K562 (cell line): ENCODE data around the gene NMT1. TPM values are rescaled to one million over a fixed set of nuclear protein-coding genes. Genes with fewer than 3 reads are reported as not detected.

Experiments used
- ATAC-seq: fragments of 200-7000 bp; cut with Tn5 transposase; 3 replicates; pipeline ENCODE4 v1.9.1; 2020; ENCODE audit warnings: moderate library complexity
- BruUV-seq: library from RNA; stranded (reverse); fragments of 400-500 nt; replicated peaks from 2 replicates; lab custom pipeline; 2021; lab: Mats Ljungman, UMichigan
- CTCF ChIA-PET: fragments of 300-600 bp; formaldehyde crosslinking; extraction: SDS; loops from one replicate; lab custom pipeline; 2021; ENCODE audit warnings: low intra/inter-chr PET ratio; lab: Yijun Ruan, JAX
- POLR2A ChIA-PET: fragments of 300-600, 350-650 bp; sonication (Branson Sonifier 250); formaldehyde crosslinking; extraction: SDS; loops from one replicate; lab custom pipeline; 2021; ENCODE audit warnings: antibody characterized with exemption, inconsistent platforms; lab: Yijun Ruan, JAX
- DNase-seq, 4 experiments: peaks; one replicate each; pipeline versions ENCODE4 v3.0.0 to v3.0.0-alpha.2; 2011 to 2018; ENCODE audit warnings: low spot score in 3 of 4, mixed read lengths in 3 of 4; ENCODE audit errors: extremely low read depth in 1 of 4
- FAIRE-seq: peaks from 2 replicates; lab custom pipeline; 2011; peaks lifted over from hg19 to GRCh38; lab: Jason Lieb, UNC
- H2AFZ ChIP-seq: 2 replicates; pipeline ENCODE4 v1.6.0; 2011; ENCODE audit warnings: low read depth, low read length, control low read depth, inconsistent platforms
- H3K27ac ChIP-seq: fragments of 200-600 bp; 3 replicates; pipeline ENCODE4 v1.8.0; 2011; ENCODE audit warnings: low read depth, mild to moderate bottlenecking, control low read depth, inconsistent platforms, low read length, moderate library complexity, mixed read lengths; ENCODE audit errors: extremely low read depth
- H3K27me3 ChIP-seq, 2 experiments: fragments of 300-600 bp in 1 of 2; 2 replicates in 1 of 2; 3 replicates in 1 of 2; pipeline versions ENCODE4 v1.6.0 to v1.8.0; 2011; ENCODE audit warnings: inconsistent platforms in 2 of 2, low read length in 2 of 2, mild to moderate bottlenecking in 1 of 2, mixed read lengths in 1 of 2, moderate library complexity in 1 of 2; ENCODE audit not compliant: control insufficient read depth in 2 of 2, insufficient read depth in 2 of 2
- H3K36me3 ChIP-seq: fragments of 300-600 bp; 3 replicates; pipeline ENCODE4 v1.8.0; 2011; ENCODE audit warnings: mild to moderate bottlenecking, low read length, inconsistent platforms; ENCODE audit not compliant: control insufficient read depth, insufficient read depth
- H3K4me1 ChIP-seq, 2 experiments: fragments of 200-600 bp in 1 of 2; replicated peaks in 1 of 2; 2 replicates in 1 of 2; 3 replicates in 1 of 2; pipeline versions ENCODE4 v1.5.1 to v1.8.0; 2011; ENCODE audit warnings: inconsistent platforms in 2 of 2, low read length in 2 of 2, mild to moderate bottlenecking in 1 of 2, mixed read lengths in 1 of 2, moderate library complexity in 1 of 2; ENCODE audit not compliant: control insufficient read depth in 2 of 2, insufficient read depth in 2 of 2
- H3K4me2 ChIP-seq: 2 replicates; pipeline ENCODE4 v1.6.1; 2011; ENCODE audit warnings: low read length, control low read depth, inconsistent platforms, mixed read lengths; ENCODE audit not compliant: insufficient read depth
- H3K4me3 ChIP-seq: fragments of 200-600 bp; sonication (generic), shearing (Covaris generic); 2 replicates; pipeline ENCODE4 v1.5.1; 2016; ENCODE audit warnings: control low read depth, inconsistent platforms
- H3K79me2 ChIP-seq: fragments of 200-600 bp; 3 replicates; pipeline ENCODE4 v1.8.0; 2011; ENCODE audit warnings: low read length, inconsistent platforms; ENCODE audit not compliant: control insufficient read depth, insufficient read depth
- H3K9ac ChIP-seq, 2 experiments: 2 replicates each; pipeline versions ENCODE4 v1.6.0 to v1.6.1; 2011; ENCODE audit warnings: low read depth in 2 of 2, low read length in 2 of 2, control low read depth in 1 of 2, inconsistent platforms in 1 of 2, mild to moderate bottlenecking in 1 of 2, mixed read lengths in 1 of 2; ENCODE audit not compliant: insufficient read depth in 1 of 2
- H3K9me1 ChIP-seq: one replicate; pipeline ENCODE4 v1.6.0; 2011; ENCODE audit warnings: inconsistent platforms, mild to moderate bottlenecking, low read length, moderate library complexity; ENCODE audit not compliant: control insufficient read depth, insufficient read depth
- H3K9me3 ChIP-seq: replicated peaks from 2 replicates; pipeline ENCODE4 v1.5.1; 2011; ENCODE audit warnings: low read depth, low read length, inconsistent platforms; ENCODE audit not compliant: control insufficient read depth, insufficient read depth
- H4K20me1 ChIP-seq: replicated peaks from 2 replicates; pipeline ENCODE4 v1.6.1; 2011; ENCODE audit warnings: low read length, inconsistent platforms, mixed read lengths; ENCODE audit not compliant: control insufficient read depth, insufficient read depth
- ARHGAP35 ChIP-seq: fragments of 450-650 bp; IDR thresholded peaks from 2 replicates; pipeline ENCODE4 v1.6.1; 2018; ENCODE audit not compliant: partially characterized antibody
- CAMTA2 ChIP-seq: fragments of 250-450 bp; sonication (Bioruptor Pico); conservative IDR thresholded peaks from 2 replicates; pipeline ENCODE4 v1.5.1; 2022
- MAFK ChIP-seq: IDR thresholded peaks from 2 replicates; pipeline ENCODE4 v1.6.1; 2011; ENCODE audit warnings: low read length, improper control_type of control experiment
- SMAD3 ChIP-seq: fragments of 450-650 bp; formaldehyde crosslinking; conservative IDR thresholded peaks from 2 replicates; pipeline ENCODE4 v1.4.0; 2020; ENCODE audit warnings: mild to moderate bottlenecking
- SNRNP70 ChIP-seq: fragments of 200-400 bp; formaldehyde crosslinking; optimal IDR thresholded peaks from 2 replicates; pipeline ENCODE3; 2017; ENCODE audit warnings: low read depth, low read length
- SRSF7 ChIP-seq: fragments of 200-400 bp; formaldehyde crosslinking; optimal IDR thresholded peaks from 2 replicates; pipeline ENCODE3; 2017; ENCODE audit warnings: mild to moderate bottlenecking, low read depth, low read length
- ZFP30 ChIP-seq: fragments of 250-450 bp; sonication (Bioruptor Pico); IDR thresholded peaks from 2 replicates; pipeline ENCODE4 v1.8.0; 2022; ENCODE audit warnings: moderate library complexity, mild to moderate bottlenecking, inconsistent platforms, borderline replicate concordance
- ZNF121 ChIP-seq: sonication (generic); formaldehyde crosslinking; conservative IDR thresholded peaks from 2 replicates; pipeline ENCODE4 v1.8.0; 2022; ENCODE audit warnings: missing genetic modification reagents
- ZNF696 ChIP-seq: fragments of 250-450 bp; sonication (Bioruptor Pico); conservative IDR thresholded peaks from 2 replicates; pipeline ENCODE4 v1.4.0; 2020; ENCODE audit warnings: mild to moderate bottlenecking, moderate library complexity
- ZNF79 ChIP-seq: fragments of 250-450 bp; sonication (Bioruptor Pico); IDR thresholded peaks from 2 replicates; pipeline ENCODE4 v1.4.0; 2020; ENCODE audit warnings: low read depth, mild to moderate bottlenecking, moderate library complexity
- WGBS: fragments of 100-300 bp; shearing (Covaris generic); methylation state at CpG from one replicate; pipeline ENCODE4 v1.1.6; 2016; ENCODE audit warnings: low coverage, mixed read lengths; ENCODE audit not compliant: insufficient coverage; ENCODE audit errors: missing lambda C conversion rate; 5-methylcytosine and 5-hydroxymethylcytosine counted together
- in situ Hi-C: fragments of 300-500 bp; cut with MboI; formaldehyde crosslinking; loops from 4 replicates; pipeline ENCODE4 v1.15.0; 2018; ENCODE audit warnings: inconsistent platforms, mixed read lengths
- intact Hi-C: fragments of 100-400 bp; cut with micrococcal nuclease; formaldehyde crosslinking; loops from 2 replicates; pipeline ENCODE4 v1.14.2; 2022
- polyA plus RNA-seq, 8 experiments: library from polyadenylated mRNA; depleted of rRNA in 4 of 8; stranded (reverse) in 5 of 8; unstranded in 3 of 8; fragments of >200 nt; fragmentation: Nextera tagmentation in 2 of 8; fragmentation: Illumina TruSeq in 1 of 8; extraction: Ambion mirVana in 2 of 8; extraction: Trizol in 1 of 8; gene quantifications; 2 replicates each; pipeline versions ENCODE4 v1.2.1 to v1.2.3, GENCODE V29; 2011 to 2014; ENCODE audit warnings: inconsistent platforms in 1 of 8, missing spikeins in 1 of 8
- total RNA-seq, 7 experiments: library from RNA; depleted of rRNA in 6 of 7; stranded (reverse); fragments of >200 nt in 6 of 7; fragmentation: Illumina TruSeq in 2 of 7; extraction: Trizol in 2 of 7; gene quantifications; 2 replicates each; pipeline versions ENCODE4 v1.2.1 to v1.2.3, GENCODE V29; 2011 to 2021; ENCODE audit warnings: low replicate concordance in 1 of 7
- TF ChIP-seq, protein P1 (sequence below): fragments of 450-650 bp; formaldehyde crosslinking; IDR thresholded peaks from 2 replicates; pipeline ENCODE4 v1.4.0; 2020; ENCODE audit warnings: mild to moderate bottlenecking, mixed read lengths
- TF ChIP-seq, protein P2 (sequence below): conservative IDR thresholded peaks from 2 replicates; pipeline ENCODE4 v1.6.1; 2011; ENCODE audit warnings: low read depth, mild to moderate bottlenecking, low read length; ENCODE audit not compliant: control insufficient read depth

Gene NMT1
- total and polyA plus RNA-seq, 9 of the 15 experiments (the other 6 are each of a cell fraction or from before 2014, with no cell fraction given) = 86.7 to 569 (median 213) TPM

- POLR2A ChIA-PET = interaction anchor here (0.5 to 1.5 kb wide), 6 partner anchors 12 to 1087 kb away, joined by 3 to 6 read pairs (median 4); no protein-coding TSS in a partner anchor
- WGBS = 93% methylated on average over 14 of the region's 14 CpGs
- BruUV-seq = no TSS peak
Observed at GRCh38 chr17:45035848-45036247, 25.3 kb upstream of the NMT1 start.

More at GRCh38 chr17:45035848-45036247, 25.3 kb upstream of the NMT1 start:
- Histone ChIP-seq H3K4me3 (no peak overlapping the region), H3K36me3 (peaks cover 36% of the 10 kb centered on the region), H3K27ac (no peak overlapping the region), H3K4me2 (no peak overlapping the region), H2AFZ (no peak overlapping the region), H3K27me3 (no peaks in the 10 kb centered on the region), H3K9me1 (peaks cover 3% of the 10 kb centered on the region), H3K9ac (peak overlapping the region in 1 of 2 experiments; percentile 55; a peak in 1 of 4 replicates), H4K20me1 (no peaks in the 10 kb centered on the region; the same call in none of the 2 replicates)
- ATAC-seq (no peak), FAIRE-seq (no peak), DNase-seq (no peak)
- intact Hi-C loops = no loop called here
- in situ Hi-C loops = no loop called here
- TF ChIP-seq MAFK (no peak), SMAD3 (CRISPR knock-in tag) (no peak), ZNF696 (CRISPR knock-in tag) (no peak), ARHGAP35 (no peak), ZFP30 (CRISPR knock-in tag) (no peak), ZNF79 (no peak), CAMTA2 (CRISPR knock-in tag) (no peak), SRSF7 (no peak), SNRNP70 (no peak), ZNF121 (CRISPR knock-in tag) (no peak)
- TF ChIP-seq, protein P1, sequence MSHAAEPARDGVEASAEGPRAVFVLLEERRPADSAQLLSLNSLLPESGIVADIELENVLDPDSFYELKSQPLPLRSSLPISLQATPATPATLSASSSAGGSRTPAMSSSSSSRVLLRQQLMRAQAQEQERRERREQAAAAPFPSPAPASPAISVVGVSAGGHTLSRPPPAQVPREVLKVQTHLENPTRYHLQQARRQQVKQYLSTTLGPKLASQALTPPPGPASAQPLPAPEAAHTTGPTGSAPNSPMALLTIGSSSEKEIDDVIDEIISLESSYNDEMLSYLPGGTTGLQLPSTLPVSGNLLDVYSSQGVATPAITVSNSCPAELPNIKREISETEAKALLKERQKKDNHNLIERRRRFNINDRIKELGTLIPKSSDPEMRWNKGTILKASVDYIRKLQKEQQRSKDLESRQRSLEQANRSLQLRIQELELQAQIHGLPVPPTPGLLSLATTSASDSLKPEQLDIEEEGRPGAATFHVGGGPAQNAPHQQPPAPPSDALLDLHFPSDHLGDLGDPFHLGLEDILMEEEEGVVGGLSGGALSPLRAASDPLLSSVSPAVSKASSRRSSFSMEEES = no peak
- TF ChIP-seq, protein P2, sequence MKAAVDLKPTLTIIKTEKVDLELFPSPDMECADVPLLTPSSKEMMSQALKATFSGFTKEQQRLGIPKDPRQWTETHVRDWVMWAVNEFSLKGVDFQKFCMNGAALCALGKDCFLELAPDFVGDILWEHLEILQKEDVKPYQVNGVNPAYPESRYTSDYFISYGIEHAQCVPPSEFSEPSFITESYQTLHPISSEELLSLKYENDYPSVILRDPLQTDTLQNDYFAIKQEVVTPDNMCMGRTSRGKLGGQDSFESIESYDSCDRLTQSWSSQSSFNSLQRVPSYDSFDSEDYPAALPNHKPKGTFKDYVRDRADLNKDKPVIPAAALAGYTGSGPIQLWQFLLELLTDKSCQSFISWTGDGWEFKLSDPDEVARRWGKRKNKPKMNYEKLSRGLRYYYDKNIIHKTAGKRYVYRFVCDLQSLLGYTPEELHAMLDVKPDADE = no peak
- TF ChIP-seq, all 486 proteins: peak for 0
- Histone ChIP-seq H3K79me2 (peaks cover 2% of the 10 kb centered on the region; the same call in 2 of the 3 replicates), H3K4me1 (peaks cover 20% of the 10 kb centered on the region in 2 experiments), H3K9me3 (no peaks in the 10 kb centered on the region)
- CTCF ChIA-PET = no interaction called here
